ENCODE measurements around the gene ARHGAP15. TPM values are rescaled to one million over a fixed set of nuclear protein-coding genes. Genes with fewer than 3 reads are reported as not detected.

Gene ARHGAP15
- total RNA-seq, 4 donors from 2014 or later = 1.7 to 16.8 (median 3.7) TPM

DNA sequence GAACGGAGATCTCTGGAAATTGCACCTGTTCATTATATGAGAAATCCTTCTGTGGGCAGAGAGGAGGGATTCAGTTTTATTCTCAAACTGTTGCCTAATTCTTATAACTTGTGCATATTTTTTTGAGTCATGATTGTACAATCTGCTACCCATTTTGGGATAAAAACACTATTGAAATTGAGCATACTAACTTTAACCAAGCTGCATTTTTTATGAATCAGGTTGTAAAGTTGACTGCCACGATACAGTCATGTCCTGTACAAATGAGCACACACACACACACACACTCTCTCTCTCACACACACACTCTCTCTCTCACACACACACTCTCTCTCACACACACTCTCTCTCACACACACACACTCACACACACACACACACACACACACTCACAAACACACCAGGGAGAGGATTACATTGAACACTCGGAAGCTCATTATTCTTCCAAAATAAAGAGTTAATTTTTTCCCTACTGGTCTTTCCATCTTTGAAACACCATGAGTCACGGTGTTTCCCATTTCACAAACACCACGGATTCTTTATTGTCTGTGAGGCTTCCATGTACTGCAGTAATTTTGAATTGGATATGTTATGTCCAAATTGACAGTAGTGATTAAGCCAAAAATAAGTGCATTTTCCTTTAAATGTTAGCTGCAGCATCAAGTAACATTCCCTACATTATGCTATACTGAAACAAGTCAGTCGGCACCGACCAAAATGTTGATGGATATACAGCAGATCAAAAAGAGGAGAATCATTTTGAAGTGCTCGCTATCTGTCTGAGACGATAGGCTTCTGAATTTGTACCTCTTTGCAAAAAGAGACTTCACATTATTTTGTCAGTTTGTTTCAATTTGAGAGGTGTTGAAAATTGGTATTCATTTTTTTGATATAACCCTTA lies 216.9 kb downstream of the ARHGAP15 start:
- no peaks in the 10 kb centered on the region for H3K9me3 ChIP-seq
- H3K27me3 ChIP-seq = no peaks in the 10 kb centered on the region
- 68 to 80% methylated on average over 9 of the region's 9 CpGs for WGBS, 2 donors
- H3K27ac ChIP-seq = no peak overlapping the region
- TF ChIP-seq POLR2A (IDR thresholded peaks at IDR 0.05) = no peak
- TF ChIP-seq, protein P1, sequence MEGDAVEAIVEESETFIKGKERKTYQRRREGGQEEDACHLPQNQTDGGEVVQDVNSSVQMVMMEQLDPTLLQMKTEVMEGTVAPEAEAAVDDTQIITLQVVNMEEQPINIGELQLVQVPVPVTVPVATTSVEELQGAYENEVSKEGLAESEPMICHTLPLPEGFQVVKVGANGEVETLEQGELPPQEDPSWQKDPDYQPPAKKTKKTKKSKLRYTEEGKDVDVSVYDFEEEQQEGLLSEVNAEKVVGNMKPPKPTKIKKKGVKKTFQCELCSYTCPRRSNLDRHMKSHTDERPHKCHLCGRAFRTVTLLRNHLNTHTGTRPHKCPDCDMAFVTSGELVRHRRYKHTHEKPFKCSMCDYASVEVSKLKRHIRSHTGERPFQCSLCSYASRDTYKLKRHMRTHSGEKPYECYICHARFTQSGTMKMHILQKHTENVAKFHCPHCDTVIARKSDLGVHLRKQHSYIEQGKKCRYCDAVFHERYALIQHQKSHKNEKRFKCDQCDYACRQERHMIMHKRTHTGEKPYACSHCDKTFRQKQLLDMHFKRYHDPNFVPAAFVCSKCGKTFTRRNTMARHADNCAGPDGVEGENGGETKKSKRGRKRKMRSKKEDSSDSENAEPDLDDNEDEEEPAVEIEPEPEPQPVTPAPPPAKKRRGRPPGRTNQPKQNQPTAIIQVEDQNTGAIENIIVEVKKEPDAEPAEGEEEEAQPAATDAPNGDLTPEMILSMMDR (IDR thresholded peaks at IDR 0.05) = no peak
- no peaks in the 10 kb centered on the region for H3K36me3 ChIP-seq
- H3K4me3 ChIP-seq = no peak overlapping the region
- DNase-seq = no peak
- intact Hi-C loops (cut with DNase I) = no loop called here
- H3K4me1 ChIP-seq = no peaks in the 10 kb centered on the region

DNA sequence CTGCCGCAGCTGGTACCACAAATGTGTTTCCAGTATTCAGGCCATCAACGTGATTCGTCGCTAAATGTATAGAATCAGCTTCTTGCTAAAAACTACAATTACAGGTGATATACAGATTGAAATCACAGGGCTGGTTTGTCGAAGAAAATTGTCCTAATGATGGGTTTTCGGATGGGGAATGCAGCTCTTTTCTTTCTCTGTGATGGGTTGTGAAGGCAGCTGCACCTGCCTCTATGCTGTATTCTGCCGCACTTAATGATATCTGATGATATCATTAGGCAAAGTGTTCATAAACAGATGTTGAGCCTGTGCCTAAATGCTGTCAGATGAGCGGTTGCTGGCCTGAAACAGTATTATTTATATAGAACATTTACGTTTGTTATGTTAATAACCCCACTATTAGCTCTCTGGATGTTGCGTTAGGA lies 218.1 kb downstream of the ARHGAP15 start:
- Histone ChIP-seq H3K27me3 (no peaks in the 10 kb centered on the region), H3K4me3 (no peak overlapping the region), H3K4me1 (no peaks in the 10 kb centered on the region), H3K36me3 (no peaks in the 10 kb centered on the region), H3K27ac (no peak overlapping the region), H3K9me3 (no peaks in the 10 kb centered on the region)
- TF ChIP-seq, protein P1 (IDR thresholded peaks at IDR 0.05) = no peak
- TF ChIP-seq POLR2A (IDR thresholded peaks at IDR 0.05) = no peak
- intact Hi-C loops (cut with DNase I) = no loop called here
- DNase-seq = no peak
- 86 to 90% methylated on average over 10 of the region's 10 CpGs for WGBS, 2 donors

DNA sequence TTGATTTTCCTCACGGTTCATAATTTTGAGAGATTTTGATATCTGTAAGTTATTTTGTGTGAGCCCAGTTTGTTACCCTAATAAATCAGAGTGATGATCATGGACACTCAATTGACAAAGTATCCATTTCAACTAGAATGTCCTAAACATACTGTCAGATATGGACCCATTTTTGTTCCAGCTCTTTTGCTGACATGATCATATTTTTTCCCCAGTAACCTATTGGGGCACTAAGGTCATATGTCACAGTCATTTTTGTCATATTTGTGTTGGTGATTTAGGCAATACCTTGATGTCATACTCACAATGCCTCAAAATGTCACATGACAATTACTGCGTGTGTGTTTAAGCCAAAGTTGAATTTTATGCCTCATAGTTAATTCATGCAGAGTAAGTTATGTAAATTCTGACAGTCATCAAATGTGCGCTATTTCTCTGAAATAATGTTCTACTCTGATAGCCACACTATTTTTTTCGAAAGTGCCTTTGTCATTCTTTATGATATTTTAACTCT lies 218.7 kb downstream of the ARHGAP15 start:
- WGBS, 2 donors = 87 to 88% methylated on average over 4 of the region's 4 CpGs
- Histone ChIP-seq H3K27me3 (no peaks in the 10 kb centered on the region), H3K4me3 (no peak overlapping the region), H3K27ac (no peak overlapping the region), H3K36me3 (no peaks in the 10 kb centered on the region), H3K9me3 (no peaks in the 10 kb centered on the region), H3K4me1 (no peaks in the 10 kb centered on the region)
- DNase-seq = no peak
- TF ChIP-seq POLR2A (IDR thresholded peaks at IDR 0.05) = no peak
- TF ChIP-seq, protein P1 (IDR thresholded peaks at IDR 0.05) = no peak
- intact Hi-C loops (cut with DNase I) = no loop called here

DNA sequence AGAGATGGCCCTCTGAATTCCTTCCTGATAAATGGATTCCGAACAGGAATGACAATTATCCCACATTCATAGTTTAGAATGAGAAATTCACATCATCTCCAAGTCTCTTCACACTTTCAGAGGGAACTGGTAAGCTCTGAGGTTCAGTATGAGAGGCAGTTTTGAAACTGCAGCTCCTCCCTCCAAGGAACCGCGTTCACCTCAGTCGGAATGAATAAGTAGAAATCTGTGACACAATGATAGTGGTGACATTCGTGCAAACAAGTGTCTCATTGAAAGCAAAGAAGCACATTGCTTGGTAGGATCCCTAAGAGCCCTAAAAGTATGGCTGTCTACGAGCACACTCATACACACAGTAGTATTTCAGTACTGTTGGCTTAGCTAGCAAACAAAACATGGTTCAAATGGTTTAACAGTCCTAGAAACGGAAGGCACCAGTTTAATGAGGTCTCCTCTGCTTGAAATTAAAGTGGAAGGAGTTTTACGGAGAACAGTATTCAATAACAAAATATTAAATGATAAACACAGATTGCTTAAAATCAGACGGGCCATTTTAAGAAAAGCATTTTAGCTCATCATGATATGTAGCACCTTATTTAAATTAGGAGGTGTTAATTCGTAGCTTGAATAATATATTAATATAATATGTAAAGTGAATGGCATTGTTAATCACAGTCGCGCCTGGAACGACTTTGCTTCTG lies 225.0 kb downstream of the ARHGAP15 start:
- Histone ChIP-seq H3K27me3 (no peaks in the 10 kb centered on the region), H3K4me1 (peaks cover 0 to 9% (median 0%) of the 10 kb centered on the region in 3 donors), H3K27ac (no peak overlapping the region), H3K9me3 (no peaks in the 10 kb centered on the region), H3K36me3 (no peaks in the 10 kb centered on the region), H3K4me3 (no peak overlapping the region)
- no peak for DNase-seq
- 88 to 91% methylated on average over 13 of the region's 13 CpGs for WGBS, 2 donors
- TF ChIP-seq, protein P1 (IDR thresholded peaks at IDR 0.05) = no peak
- TF ChIP-seq POLR2A (IDR thresholded peaks at IDR 0.05) = no peak
- intact Hi-C loops (cut with DNase I) = no loop called here

DNA sequence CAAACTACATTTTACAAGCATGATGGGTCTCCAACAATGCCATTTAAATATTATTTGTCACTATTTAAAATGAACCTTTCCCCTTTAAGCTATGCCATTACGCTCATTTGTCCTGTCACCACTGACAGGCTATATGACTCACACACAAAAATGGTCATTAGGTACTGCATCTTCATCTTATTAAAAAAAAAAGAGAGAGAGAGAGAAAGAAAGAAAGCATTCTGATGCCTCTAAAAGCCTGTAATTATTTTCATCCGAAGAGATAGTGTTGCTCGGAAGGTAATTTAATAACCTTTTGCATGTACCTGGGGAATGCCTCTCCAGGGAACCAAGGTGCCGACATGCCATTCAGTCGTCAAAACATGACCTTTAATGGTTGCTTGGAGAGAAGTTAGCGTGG lies 226.7 kb downstream of the ARHGAP15 start:
- no peak for TF ChIP-seq POLR2A (IDR thresholded peaks at IDR 0.05)
- TF ChIP-seq, protein P1 (IDR thresholded peaks at IDR 0.05) = no peak
- DNase-seq = no peak
- intact Hi-C loops (cut with DNase I) = no loop called here

More for the DNA sequence above, 226.7 kb downstream of the ARHGAP15 start:
- Histone ChIP-seq H3K9me3 (no peaks in the 10 kb centered on the region), H3K36me3 (no peaks in the 10 kb centered on the region), H3K27me3 (no peaks in the 10 kb centered on the region), H3K27ac (no peak overlapping the region), H3K4me3 (no peak overlapping the region), H3K4me1 (peaks cover 0 to 9% (median 0%) of the 10 kb centered on the region in 3 donors)
- WGBS, 2 donors = 72 to 82% methylated on average over 6 of the region's 6 CpGs

Data from esophagus squamous epithelium (tissue), 5 donors.